Dedifferentiated amniotic fluid mesenchymal stem cell (primary cell): Measurements from ENCODE around the gene SAP30.

ENCODE experiments used
- DNase-seq: peaks from one replicate; pipeline ENCODE4 v3.0.0-alpha.2; 2016; ENCODE audit errors: extremely low spot score

The SAP30 gene

GRCh38 chr4:173415092-173415491 lies 44.3 kb downstream of the SAP30 start:
- DNase-seq: no peak

GRCh38 chr4:173415885-173416653 lies 45.3 kb downstream of the SAP30 start:
- DNase-seq: no peak

- DNase-seq: no peak
Measured at GRCh38 chr4:173417833-173418232, 47.1 kb downstream of the SAP30 start.

- no peak for DNase-seq
Measured at GRCh38 chr4:173418639-173419038, 47.9 kb downstream of the SAP30 start.

GRCh38 chr4:173420324-173420752 lies 49.6 kb downstream of the SAP30 start:
- DNase-seq: peak; percentile 27

GRCh38 chr4:173420801-173421200 lies 50.0 kb downstream of the SAP30 start:
- DNase-seq: no peak

- peak; percentile 52 for DNase-seq
Measured at GRCh38 chr4:173424899-173425805, 54.4 kb downstream of the SAP30 start.

- DNase-seq: no peak
Measured at GRCh38 chr4:173426064-173426463, 55.3 kb downstream of the SAP30 start.
